Activated CD8-positive, alpha-beta T cell treated with anti-CD3 and anti-CD28 coated beads, Interleukin-2, amount 10 ng/mL, durations not matched to agents 7 days and 5 days (primary cell): Measurements from ENCODE around the gene ZNF41. TPM values are rescaled to one million over a fixed set of nuclear protein-coding genes. Genes with fewer than 3 reads are reported as not detected.
"Not testable (repeated sequence)": the region's sequence is repeated elsewhere in the genome, so short reads cannot be mapped to it uniquely, and the experiment has no call there.

Experiments used
- ATAC-seq: fragments of 150-1000 bp; cut with Tn5 transposase; one replicate; pipeline ENCODE4 v1.10.0; 2021; ENCODE audit warnings: moderate library complexity
- CTCF ChIA-PET: fragments of 350-600 bp; sonication (Branson Sonifier 250); formaldehyde crosslinking; loops from one replicate; lab custom pipeline; 2021; ENCODE audit warnings: antibody characterized with exemption; lab: Charles Lee
- POLR2A ChIA-PET: fragments of 350-600 bp; sonication (Branson Sonifier 250); formaldehyde crosslinking; loops from one replicate; lab custom pipeline; 2021; ENCODE audit warnings: antibody characterized with exemption; lab: Charles Lee
- DNase-seq: peaks from one replicate; pipeline ENCODE4 v3.0.0-alpha.2; 2020
- H3K27ac Mint-ChIP-seq: one replicate; pipeline ENCODE4 v1.8.0; 2021; ENCODE audit warnings: mild to moderate bottlenecking, mixed read lengths
- H3K27me3 Mint-ChIP-seq: one replicate; pipeline ENCODE4 v1.8.0; 2021; ENCODE audit warnings: low read depth, mixed read lengths
- H3K36me3 Mint-ChIP-seq: one replicate; pipeline ENCODE4 v1.8.0; 2021; ENCODE audit warnings: low read depth, mixed read lengths
- H3K4me1 Mint-ChIP-seq: one replicate; pipeline ENCODE4 v1.8.0; 2021; ENCODE audit warnings: low read depth, mixed read lengths
- H3K4me3 Mint-ChIP-seq: one replicate; pipeline ENCODE4 v1.8.0; 2021; ENCODE audit warnings: mild to moderate bottlenecking, mixed read lengths
- H3K9me3 Mint-ChIP-seq: one replicate; pipeline ENCODE4 v1.8.0; 2022; ENCODE audit warnings: mixed read lengths; ENCODE audit not compliant: insufficient read depth
- total RNA-seq, 2 experiments: library from RNA; stranded (reverse); gene quantifications; one replicate each; pipeline ENCODE4 v1.2.3, GENCODE V29; 2021

Gene ZNF41
- total RNA-seq, 2 experiments from 2014 or later: 12.9 to 13.1 TPM

GRCh38 chrX:47507153-47507867, 24.3 kb upstream of the ZNF41 start:
- ATAC-seq (no peak), DNase-seq (no peak)
- Mint-ChIP-seq H3K27me3 (peaks cover 3% of the 10 kb centered on the region), H3K4me3 (no peak overlapping the region), H3K27ac (no peak overlapping the region), H3K9me3 (no peaks in the 10 kb centered on the region), H3K4me1 (peaks cover 2% of the 10 kb centered on the region), H3K36me3 (no peaks in the 10 kb centered on the region)
- ChIA-PET CTCF (interaction anchor here (1.1 to 1.4 kb wide), 2 partner anchors 10 to 15 kb away, joined by 4 to 5 read pairs; no protein-coding TSS in a partner anchor), POLR2A (no interaction called here)

- Mint-ChIP-seq H3K9me3 (no peaks in the 10 kb centered on the region), H3K4me3 (no peak overlapping the region), H3K4me1 (peaks cover under 1% of the 10 kb centered on the region), H3K27ac (no peak overlapping the region), H3K27me3 (peaks cover 3% of the 10 kb centered on the region), H3K36me3 (no peaks in the 10 kb centered on the region)
- no peak for DNase-seq
- CTCF ChIA-PET: interaction anchor here (1.7 kb wide), 1 partner anchor 20 kb away, joined by 4 read pairs; no protein-coding TSS in a partner anchor
- ATAC-seq: no peak
- POLR2A ChIA-PET: no interaction called here
Measured at GRCh38 chrX:47503151-47503550, 20.1 kb upstream of the ZNF41 start.

- Mint-ChIP-seq H3K9me3 (no peaks in the 10 kb centered on the region), H3K27me3 (peaks cover 3% of the 10 kb centered on the region), H3K4me1 (peaks cover 4% of the 10 kb centered on the region), H3K27ac (no peak overlapping the region), H3K36me3 (no peaks in the 10 kb centered on the region), H3K4me3 (no peak overlapping the region)
- DNase-seq (no peak), ATAC-seq (no peak)
- ChIA-PET CTCF (no interaction called here), POLR2A (no interaction called here)
Measured at GRCh38 chrX:47502316-47503125, 19.5 kb upstream of the ZNF41 start.

GRCh38 chrX:47501226-47502074, 18.4 kb upstream of the ZNF41 start:
- Mint-ChIP-seq H3K27ac (no peak overlapping the region), H3K4me1 (peaks cover 5% of the 10 kb centered on the region), H3K4me3 (no peak overlapping the region), H3K9me3 (no peaks in the 10 kb centered on the region), H3K27me3 (peaks cover 3% of the 10 kb centered on the region), H3K36me3 (no peaks in the 10 kb centered on the region)
- ChIA-PET POLR2A (no interaction called here), CTCF (no interaction called here)
- DNase-seq (no peak), ATAC-seq (no peak)

GRCh38 chrX:47500554-47500953, 17.5 kb upstream of the ZNF41 start:
- ChIA-PET POLR2A (no interaction called here), CTCF (interaction anchor here (1.5 kb wide), 1 partner anchor 23 kb away, joined by 5 read pairs; no protein-coding TSS in a partner anchor)
- H3K9me3 Mint-ChIP-seq: no peaks in the 10 kb centered on the region
- peaks cover 3% of the 10 kb centered on the region for H3K27me3 Mint-ChIP-seq
- ATAC-seq (no peak), DNase-seq (no peak)
- no peak overlapping the region for H3K4me3 Mint-ChIP-seq
- H3K27ac Mint-ChIP-seq: no peak overlapping the region
- peaks cover 5% of the 10 kb centered on the region for H3K4me1 Mint-ChIP-seq
- H3K36me3 Mint-ChIP-seq: no peaks in the 10 kb centered on the region

- Mint-ChIP-seq H3K4me3 (no peak overlapping the region), H3K27me3 (peaks cover 3% of the 10 kb centered on the region), H3K9me3 (no peaks in the 10 kb centered on the region), H3K4me1 (peaks cover 5% of the 10 kb centered on the region), H3K36me3 (no peaks in the 10 kb centered on the region), H3K27ac (no peak overlapping the region)
- DNase-seq (no peak), ATAC-seq (no peak)
- ChIA-PET POLR2A (no interaction called here), CTCF (interaction anchor here (1.3 to 1.5 kb wide), 2 partner anchors 22 to 24 kb away, joined by 4 to 5 read pairs; no protein-coding TSS in a partner anchor)
Measured at GRCh38 chrX:47499293-47499692, 16.3 kb upstream of the ZNF41 start.

- peaks cover 7% of the 10 kb centered on the region for H3K4me1 Mint-ChIP-seq
- ATAC-seq: no peak
- CTCF ChIA-PET: interaction anchor here (1.3 kb wide), 1 partner anchor 23 kb away, joined by 4 read pairs; no protein-coding TSS in a partner anchor
- POLR2A ChIA-PET: no interaction called here
- no peaks in the 10 kb centered on the region for H3K36me3 Mint-ChIP-seq
- no peak overlapping the region for H3K4me3 Mint-ChIP-seq
- peaks cover 3% of the 10 kb centered on the region for H3K27me3 Mint-ChIP-seq
- no peak for DNase-seq
- H3K27ac Mint-ChIP-seq: no peak overlapping the region
- no peaks in the 10 kb centered on the region for H3K9me3 Mint-ChIP-seq
Measured at GRCh38 chrX:47498411-47498810, 15.4 kb upstream of the ZNF41 start.

- Mint-ChIP-seq H3K4me1 (peaks cover 7% of the 10 kb centered on the region), H3K9me3 (no peaks in the 10 kb centered on the region), H3K4me3 (no peak overlapping the region), H3K36me3 (no peaks in the 10 kb centered on the region), H3K27me3 (no peaks in the 10 kb centered on the region), H3K27ac (no peak overlapping the region)
- ChIA-PET POLR2A (no interaction called here), CTCF (interaction anchor here (0.6 to 1.4 kb wide), 9 partner anchors 11 to 165 kb away, joined by 3 to 16 read pairs (median 4); no protein-coding TSS in a partner anchor)
- no peak for DNase-seq
- ATAC-seq: no peak
Measured at GRCh38 chrX:47497271-47497888, 14.4 kb upstream of the ZNF41 start.

- H3K9me3 Mint-ChIP-seq, DNase-seq, ATAC-seq, H3K27ac Mint-ChIP-seq, H3K27me3 Mint-ChIP-seq, H3K4me1 Mint-ChIP-seq, POLR2A ChIA-PET, H3K4me3 Mint-ChIP-seq, CTCF ChIA-PET, H3K36me3 Mint-ChIP-seq: not testable (repeated sequence)
Measured at GRCh38 chrX:47492133-47492532, 9.1 kb upstream of the ZNF41 start.

GRCh38 chrX:47489507-47490275, 6.7 kb upstream of the ZNF41 start:
- no peak for DNase-seq
- Mint-ChIP-seq H3K36me3 (peaks cover 2% of the 10 kb centered on the region), H3K9me3 (no peaks in the 10 kb centered on the region), H3K27me3 (no peaks in the 10 kb centered on the region), H3K27ac (no peak overlapping the region), H3K4me3 (no peak overlapping the region), H3K4me1 (peaks cover 9% of the 10 kb centered on the region)
- no peak for ATAC-seq
- ChIA-PET POLR2A (no interaction called here), CTCF (no interaction called here)
